GM21515 (cell line): ENCODE results near the gene THAP4.

Experiments used
- ATAC-seq: cut with Tn5 transposase; IDR thresholded peaks from one replicate; pipeline ENCODE4 v1.9.1; 2021; ENCODE audit not compliant: unreplicated experiment

Gene THAP4

GRCh38 chr2:241639385-241639784, 2.4 kb upstream of the THAP4 start:
- ATAC-seq = no peak

GRCh38 chr2:241638940-241639339, 2.0 kb upstream of the THAP4 start:
- no peak for ATAC-seq

- ATAC-seq = peak; percentile 31
These were observed 1.1 kb upstream of the THAP4 start for GRCh38 chr2:241637795-241638660.

GRCh38 chr2:241636182-241637017, 558 bp downstream of the THAP4 start:
- ATAC-seq = peak; percentile 32

- no peak for ATAC-seq
These were observed 1.2 kb downstream of the THAP4 start for GRCh38 chr2:241635756-241636155.

GRCh38 chr2:241633561-241633960, 3.4 kb downstream of the THAP4 start:
- no peak for ATAC-seq

- ATAC-seq = no peak
These were observed 4.3 kb downstream of the THAP4 start for GRCh38 chr2:241632478-241633325.

GRCh38 chr2:241629762-241630435, 7.1 kb downstream of the THAP4 start:
- no peak for ATAC-seq

- ATAC-seq = no peak
These were observed 9.3 kb downstream of the THAP4 start for GRCh38 chr2:241627675-241628074.

- ATAC-seq = no peak
These were observed 16.6 kb downstream of the THAP4 start for GRCh38 chr2:241620419-241620769.

GRCh38 chr2:241619597-241620418, 17.1 kb downstream of the THAP4 start:
- ATAC-seq = no peak

GRCh38 chr2:241618829-241619228, 18.1 kb downstream of the THAP4 start:
- ATAC-seq = no peak

- ATAC-seq = no peak
These were observed 18.6 kb downstream of the THAP4 start for GRCh38 chr2:241618296-241618805.

GRCh38 chr2:241617431-241618154, 19.4 kb downstream of the THAP4 start:
- ATAC-seq = no peak

GRCh38 chr2:241616168-241617125, 20.5 kb downstream of the THAP4 start:
- no peak for ATAC-seq

- no peak for ATAC-seq
These were observed 21.4 kb downstream of the THAP4 start for GRCh38 chr2:241615522-241616052.

- ATAC-seq = no peak
These were observed 21.9 kb downstream of the THAP4 start for GRCh38 chr2:241615041-241615440.
